Trophoblast cell (in vitro differentiated cells and primary cell): Measurements from ENCODE around the gene LLGL1.

ENCODE experiments used
- DNase-seq, 2 donors: peaks; one replicate each; pipeline ENCODE4 v3.0.0-alpha.2; 2016
- H2AFZ ChIP-seq: 2 replicates; pipeline ENCODE4 v1.6.1; 2013; ENCODE audit warnings: low read length, moderate library complexity, mild to moderate bottlenecking; ENCODE audit not compliant: insufficient read depth, poor library complexity
- H2AK5ac ChIP-seq: 2 replicates; pipeline ENCODE4 v1.6.1; 2013; ENCODE audit warnings: mild to moderate bottlenecking, low read length
- H2BK120ac ChIP-seq: 2 replicates; pipeline ENCODE4 v1.6.1; 2013; ENCODE audit warnings: low read length, mild to moderate bottlenecking, moderate library complexity; ENCODE audit not compliant: insufficient read depth, poor library complexity
- H2BK12ac ChIP-seq: 2 replicates; pipeline ENCODE4 v1.6.1; 2013; ENCODE audit warnings: mild to moderate bottlenecking, low read length, moderate library complexity
- H2BK5ac ChIP-seq: 2 replicates; pipeline ENCODE4 v1.6.1; 2013; ENCODE audit warnings: low read length, low read depth, moderate library complexity, mild to moderate bottlenecking; ENCODE audit not compliant: poor library complexity
- H3K14ac ChIP-seq: 2 replicates; pipeline ENCODE4 v1.6.1; 2013; ENCODE audit warnings: mild to moderate bottlenecking, low read length
- H3K18ac ChIP-seq: 2 replicates; pipeline ENCODE4 v1.6.1; 2013; ENCODE audit warnings: mild to moderate bottlenecking, low read length
- H3K23ac ChIP-seq: 2 replicates; pipeline ENCODE4 v1.6.1; 2013; ENCODE audit warnings: low read length
- H3K27ac ChIP-seq: 2 replicates; pipeline ENCODE4 v1.5.1; 2013; ENCODE audit warnings: low read depth, mild to moderate bottlenecking, inconsistent platforms, low read length, moderate library complexity
- H3K27me3 ChIP-seq: 2 replicates; pipeline ENCODE4 v1.6.1; 2013; ENCODE audit warnings: inconsistent platforms, mild to moderate bottlenecking, low read length, moderate library complexity; ENCODE audit not compliant: insufficient read depth
- H3K36me3 ChIP-seq, 2 experiments: 1 replicate in 1 of 2; 2 replicates in 1 of 2; pipeline ENCODE4 v1.6.1; 2013; ENCODE audit warnings: low read length in 2 of 2, mild to moderate bottlenecking in 2 of 2, moderate library complexity in 1 of 2; ENCODE audit not compliant: insufficient read depth in 2 of 2, control insufficient read depth in 1 of 2
- H3K4ac ChIP-seq: 2 replicates; pipeline ENCODE4 v1.6.1; 2013; ENCODE audit warnings: low read depth, mild to moderate bottlenecking, low read length, moderate library complexity
- H3K4me1 ChIP-seq, 2 experiments: 1 replicate in 1 of 2; 2 replicates in 1 of 2; pipeline ENCODE4 v1.6.1; 2013; ENCODE audit warnings: low read length in 2 of 2, mild to moderate bottlenecking in 2 of 2, moderate library complexity in 1 of 2; ENCODE audit not compliant: insufficient read depth in 2 of 2, control insufficient read depth in 1 of 2
- H3K4me2 ChIP-seq: 2 replicates; pipeline ENCODE4 v1.6.1; 2013; ENCODE audit warnings: inconsistent platforms, mild to moderate bottlenecking, low read length, moderate library complexity
- H3K4me3 ChIP-seq: 2 replicates; pipeline ENCODE4 v1.5.1; 2013; ENCODE audit warnings: mild to moderate bottlenecking, low read depth, low read length, inconsistent platforms
- H3K79me1 ChIP-seq: one replicate; pipeline ENCODE4 v1.6.1; 2013; ENCODE audit warnings: low read length
- H3K79me2 ChIP-seq: 2 replicates; pipeline ENCODE4 v1.6.1; 2013; ENCODE audit warnings: low read length, mild to moderate bottlenecking; ENCODE audit not compliant: control insufficient read depth, insufficient read depth, poor library complexity
- H3K9ac ChIP-seq: 2 replicates; pipeline ENCODE4 v1.6.1; 2013; ENCODE audit warnings: mild to moderate bottlenecking, low read length
- H3K9me3 ChIP-seq: 2 replicates; pipeline ENCODE4 v1.6.1; 2013; ENCODE audit warnings: low read depth, mild to moderate bottlenecking, control low read depth, inconsistent platforms, low read length; ENCODE audit not compliant: insufficient read depth
- H4K12ac ChIP-seq: 2 replicates; pipeline ENCODE4 v1.6.1; 2013; ENCODE audit warnings: low read depth, mild to moderate bottlenecking, low read length, moderate library complexity
- H4K8ac ChIP-seq: 2 replicates; pipeline ENCODE4 v1.6.1; 2013; ENCODE audit warnings: low read depth, mild to moderate bottlenecking, low read length, moderate library complexity
- H4K91ac ChIP-seq: one replicate; pipeline ENCODE4 v1.6.1; 2013; ENCODE audit warnings: low read depth, mild to moderate bottlenecking, low read length, moderate library complexity
- WGBS: extraction: QIAGEN DNeasy Blood & Tissue Kit; methylation state at CpG from one replicate; pipeline ENCODE4 v1.1.7; 2013; ENCODE audit warnings: missing lambda C conversion rate; ENCODE audit not compliant: insufficient read length, insufficient coverage; ENCODE audit errors: extremely low coverage; 5-methylcytosine and 5-hydroxymethylcytosine counted together

The LLGL1 gene

GRCh38 chr17:18201108-18201507 lies 24.3 kb upstream of the LLGL1 start:
- Histone ChIP-seq H3K9ac (no peak overlapping the region), H3K27me3 (no peaks in the 10 kb centered on the region), H3K14ac (no peak overlapping the region), H3K79me2 (no peaks in the 10 kb centered on the region), H2BK120ac (no peak overlapping the region), H2BK5ac (no peak overlapping the region), H4K91ac (no peak overlapping the region), H2BK12ac (no peak overlapping the region), H3K18ac (no peak overlapping the region), H4K12ac (no peak overlapping the region), H3K4me1 (peaks cover 6% of the 10 kb centered on the region in 2 experiments), H3K4ac (no peak overlapping the region), H3K9me3 (no peaks in the 10 kb centered on the region), H2AFZ (no peak overlapping the region), H3K79me1 (no peaks in the 10 kb centered on the region), H3K4me2 (no peak overlapping the region), H4K8ac (no peak overlapping the region), H3K4me3 (no peak overlapping the region), H3K27ac (no peak overlapping the region), H3K23ac (no peak overlapping the region), H2AK5ac (no peak overlapping the region), H3K36me3 (peaks cover 39 to 53% of the 10 kb centered on the region in 2 experiments)
- no CpG with 5 or more reads among the region's 4 CpGs for WGBS
- no peak for DNase-seq

- Histone ChIP-seq H3K23ac (no peak overlapping the region), H3K4me2 (no peak overlapping the region), H3K27ac (no peak overlapping the region), H2AFZ (no peak overlapping the region), H4K12ac (no peak overlapping the region), H3K14ac (no peak overlapping the region), H4K8ac (no peak overlapping the region), H3K4ac (no peak overlapping the region), H3K27me3 (no peaks in the 10 kb centered on the region), H3K4me1 (peaks cover 6% of the 10 kb centered on the region in 2 experiments), H4K91ac (no peak overlapping the region), H3K4me3 (no peak overlapping the region), H2BK12ac (no peak overlapping the region), H2AK5ac (no peak overlapping the region), H2BK5ac (no peak overlapping the region), H3K36me3 (peaks cover 39 to 50% of the 10 kb centered on the region in 2 experiments), H3K18ac (no peak overlapping the region), H2BK120ac (no peak overlapping the region), H3K9ac (no peak overlapping the region), H3K9me3 (no peaks in the 10 kb centered on the region), H3K79me2 (no peaks in the 10 kb centered on the region), H3K79me1 (no peaks in the 10 kb centered on the region)
- WGBS, result no CpG with 5 or more reads among the region's 7 CpGs
- DNase-seq, result peak; percentile 80
These were observed 22.1 kb upstream of the LLGL1 start for GRCh38 chr17:18203308-18203707.

- Histone ChIP-seq H2AK5ac (no peak overlapping the region), H4K12ac (no peak overlapping the region), H3K4me3 (no peak overlapping the region), H3K14ac (no peak overlapping the region), H3K79me1 (no peaks in the 10 kb centered on the region), H3K9ac (no peak overlapping the region), H3K4me2 (no peak overlapping the region), H3K36me3 (peaks cover 45 to 60% of the 10 kb centered on the region in 2 experiments), H3K79me2 (no peaks in the 10 kb centered on the region), H3K27ac (no peak overlapping the region), H2BK5ac (no peak overlapping the region), H3K23ac (no peak overlapping the region), H3K4me1 (peaks cover 6% of the 10 kb centered on the region in 2 experiments), H4K8ac (no peak overlapping the region), H4K91ac (no peak overlapping the region), H2AFZ (no peak overlapping the region), H2BK12ac (no peak overlapping the region), H3K4ac (no peak overlapping the region), H3K18ac (no peak overlapping the region), H3K27me3 (no peaks in the 10 kb centered on the region), H3K9me3 (no peaks in the 10 kb centered on the region), H2BK120ac (no peak overlapping the region)
- DNase-seq, result no peak
- WGBS, result no CpG with 5 or more reads among the region's 2 CpGs
These were observed 19.6 kb upstream of the LLGL1 start for GRCh38 chr17:18205861-18206260.

GRCh38 chr17:18206962-18207361 lies 18.5 kb upstream of the LLGL1 start:
- Histone ChIP-seq H4K12ac (no peak overlapping the region), H3K23ac (no peak overlapping the region), H2BK120ac (no peak overlapping the region), H3K4me2 (no peak overlapping the region), H3K14ac (no peak overlapping the region), H3K9ac (no peak overlapping the region), H3K4ac (no peak overlapping the region), H2AK5ac (no peak overlapping the region), H3K27me3 (no peaks in the 10 kb centered on the region), H3K79me1 (no peaks in the 10 kb centered on the region), H2AFZ (no peak overlapping the region), H3K18ac (no peak overlapping the region), H2BK12ac (no peak overlapping the region), H3K9me3 (no peaks in the 10 kb centered on the region), H3K79me2 (no peaks in the 10 kb centered on the region), H3K4me3 (no peak overlapping the region), H2BK5ac (no peak overlapping the region), H4K8ac (no peak overlapping the region), H3K27ac (no peak overlapping the region), H3K36me3 (peaks cover 47 to 57% of the 10 kb centered on the region in 2 experiments), H3K4me1 (peaks cover 6% of the 10 kb centered on the region in 2 experiments), H4K91ac (no peak overlapping the region)
- DNase-seq, result no peak
